K562 (cell line): Measurements from ENCODE around the gene OTOGL. TPM values are rescaled to one million over a fixed set of nuclear protein-coding genes. Genes with fewer than 3 reads are reported as not detected.

Experiments used
- BHLHE40 ChIP-seq: IDR thresholded peaks from 2 replicates; pipeline ENCODE4 v1.6.1; 2011; ENCODE audit warnings: low read length, improper control_type of control experiment
- polyA plus RNA-seq, 8 experiments: library from polyadenylated mRNA; depleted of rRNA in 4 of 8; stranded (reverse) in 5 of 8; unstranded in 3 of 8; fragments of >200 nt; fragmentation: Nextera tagmentation in 2 of 8; fragmentation: Illumina TruSeq in 1 of 8; extraction: Ambion mirVana in 2 of 8; extraction: Trizol in 1 of 8; gene quantifications; 2 replicates each; pipeline versions ENCODE4 v1.2.1 to v1.2.3, GENCODE V29; 2011 to 2014; ENCODE audit warnings: inconsistent platforms in 1 of 8, missing spikeins in 1 of 8
- total RNA-seq, 7 experiments: library from RNA; depleted of rRNA in 6 of 7; stranded (reverse); fragments of >200 nt in 6 of 7; fragmentation: Illumina TruSeq in 2 of 7; extraction: Trizol in 2 of 7; gene quantifications; 2 replicates each; pipeline versions ENCODE4 v1.2.1 to v1.2.3, GENCODE V29; 2011 to 2021; ENCODE audit warnings: low replicate concordance in 1 of 7
- TF ChIP-seq, protein P1 (sequence below), 2 experiments: fragments of 450-650 bp; formaldehyde crosslinking in 1 of 2; IDR thresholded peaks; 2 replicates each; pipeline versions ENCODE4 v1.4.0 to v1.6.1; 2014 to 2020; ENCODE audit warnings: mild to moderate bottlenecking in 2 of 2, borderline replicate concordance in 1 of 2, low read depth in 1 of 2

Gene OTOGL
- total and polyA plus RNA-seq, 9 of the 15 experiments (the other 6 are each of a cell fraction or from before 2014, with no cell fraction given): 0.02 to 0.03 TPM; not detected in 7

- TF ChIP-seq, protein P1, sequence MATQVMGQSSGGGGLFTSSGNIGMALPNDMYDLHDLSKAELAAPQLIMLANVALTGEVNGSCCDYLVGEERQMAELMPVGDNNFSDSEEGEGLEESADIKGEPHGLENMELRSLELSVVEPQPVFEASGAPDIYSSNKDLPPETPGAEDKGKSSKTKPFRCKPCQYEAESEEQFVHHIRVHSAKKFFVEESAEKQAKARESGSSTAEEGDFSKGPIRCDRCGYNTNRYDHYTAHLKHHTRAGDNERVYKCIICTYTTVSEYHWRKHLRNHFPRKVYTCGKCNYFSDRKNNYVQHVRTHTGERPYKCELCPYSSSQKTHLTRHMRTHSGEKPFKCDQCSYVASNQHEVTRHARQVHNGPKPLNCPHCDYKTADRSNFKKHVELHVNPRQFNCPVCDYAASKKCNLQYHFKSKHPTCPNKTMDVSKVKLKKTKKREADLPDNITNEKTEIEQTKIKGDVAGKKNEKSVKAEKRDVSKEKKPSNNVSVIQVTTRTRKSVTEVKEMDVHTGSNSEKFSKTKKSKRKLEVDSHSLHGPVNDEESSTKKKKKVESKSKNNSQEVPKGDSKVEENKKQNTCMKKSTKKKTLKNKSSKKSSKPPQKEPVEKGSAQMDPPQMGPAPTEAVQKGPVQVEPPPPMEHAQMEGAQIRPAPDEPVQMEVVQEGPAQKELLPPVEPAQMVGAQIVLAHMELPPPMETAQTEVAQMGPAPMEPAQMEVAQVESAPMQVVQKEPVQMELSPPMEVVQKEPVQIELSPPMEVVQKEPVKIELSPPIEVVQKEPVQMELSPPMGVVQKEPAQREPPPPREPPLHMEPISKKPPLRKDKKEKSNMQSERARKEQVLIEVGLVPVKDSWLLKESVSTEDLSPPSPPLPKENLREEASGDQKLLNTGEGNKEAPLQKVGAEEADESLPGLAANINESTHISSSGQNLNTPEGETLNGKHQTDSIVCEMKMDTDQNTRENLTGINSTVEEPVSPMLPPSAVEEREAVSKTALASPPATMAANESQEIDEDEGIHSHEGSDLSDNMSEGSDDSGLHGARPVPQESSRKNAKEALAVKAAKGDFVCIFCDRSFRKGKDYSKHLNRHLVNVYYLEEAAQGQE (IDR thresholded peaks at IDR 0.05; ENCODE audit: borderline replicate concordance): peak; percentile 46; the same call in 1 of the 2 replicates
- TF ChIP-seq, protein P1 (CRISPR knock-in tag; IDR thresholded peaks at IDR 0.05; ENCODE audit: low read depth): no peak
- no peak for TF ChIP-seq BHLHE40
- TF ChIP-seq, all 486 proteins: peak for 4
Measured at GRCh38 chr12:80269803-80270552, 170.6 kb downstream of the OTOGL start (continued).
